ENCODE measurements around the gene GPD1. TPM values are rescaled to one million over a fixed set of nuclear protein-coding genes. Genes with fewer than 3 reads are reported as not detected.

The GPD1 gene
- total RNA-seq, 1 experiment from 2014 or later: 1.6 TPM

DNA sequence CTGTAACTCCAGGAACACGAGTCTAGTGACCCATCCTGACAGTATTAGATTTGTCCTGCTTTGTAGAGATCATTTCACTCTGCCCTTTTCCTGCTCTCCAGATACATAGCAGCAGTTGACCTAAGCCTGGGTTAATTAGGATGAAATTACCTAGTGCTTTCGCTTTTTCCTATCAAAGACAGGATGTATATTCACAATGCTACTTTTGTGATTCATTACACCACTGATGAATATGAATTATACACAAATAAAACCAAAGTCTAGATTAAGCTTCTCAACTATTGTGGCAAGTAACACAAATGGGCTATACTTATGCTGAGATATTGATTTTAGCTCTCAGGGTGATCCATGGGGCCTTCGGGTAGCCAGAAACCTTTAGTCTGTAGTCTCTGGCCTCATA is 45.5 kb downstream of the GPD1 start:
- intact Hi-C loops (cut with micrococcal nuclease): no loop called here
- Histone ChIP-seq H3K9me2 (ENCODE audit: insufficient read depth) (no peaks in the 10 kb centered on the region), H3K9me3 (ENCODE audit: control insufficient read depth in 1 of 2, insufficient read depth in 1 of 2, low read depth in 1 of 2, low read length in 2 of 2) (no peaks in the 10 kb centered on the region), H3K4me2 (ENCODE audit: low read length) (no peak overlapping the region), H3K27me3 (ENCODE audit: insufficient read depth, low read length) (no peaks in the 10 kb centered on the region), H3K4me1 (ENCODE audit: control insufficient read depth in 1 of 2, insufficient read depth in 2 of 2, low read length in 2 of 2) (no peaks in the 10 kb centered on the region), H3K27ac (ENCODE audit: low read depth, low read length) (no peak overlapping the region), H3K79me2 (ENCODE audit: insufficient read depth, low read length) (peaks cover 16% of the 10 kb centered on the region), H3K9ac (ENCODE audit: low read length) (no peak overlapping the region), H3K4me3 (replicated peaks in 1 of 2; ENCODE audit: low read depth in 1 of 2, low read length in 2 of 2) (no peak overlapping the region), H3K36me3 (ENCODE audit: control insufficient read depth in 1 of 2, insufficient read depth in 2 of 2, low read length in 2 of 2) (no peaks in the 10 kb centered on the region), H4K20me1 (ENCODE audit: insufficient read depth) (no peaks in the 10 kb centered on the region), H2AFZ (ENCODE audit: low read depth, low read length, poor library complexity, severe bottlenecking) (no peak overlapping the region)
- CTCF ChIA-PET: no interaction called here
- ATAC-seq: no peak
- TF ChIP-seq TCF7L2 (IDR thresholded peaks at IDR 0.05; ENCODE audit: borderline replicate concordance, extremely low read depth, insufficient read depth, insufficient read length): no peak
- TF ChIP-seq, protein P1, sequence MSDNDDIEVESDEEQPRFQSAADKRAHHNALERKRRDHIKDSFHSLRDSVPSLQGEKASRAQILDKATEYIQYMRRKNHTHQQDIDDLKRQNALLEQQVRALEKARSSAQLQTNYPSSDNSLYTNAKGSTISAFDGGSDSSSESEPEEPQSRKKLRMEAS (IDR thresholded peaks at IDR 0.05): no peak
- no peak for TF ChIP-seq ZNF274 (IDR thresholded peaks at IDR 0.05; ENCODE audit: low read depth, low read length)
- no peak for TF ChIP-seq POLR2A (IDR thresholded peaks at IDR 0.05; ENCODE audit: borderline replicate concordance, extremely low read depth, insufficient read depth, insufficient read length)
- no peak for TF ChIP-seq CTCF (IDR thresholded peaks at IDR 0.05 in 2 of 3, conservative IDR thresholded peaks at IDR 0.05 in 1 of 3; ENCODE audit: borderline replicate concordance in 1 of 3, insufficient read depth in 1 of 3, low read depth in 2 of 3, low read length in 2 of 3)
- TF ChIP-seq POLR2AphosphoS5 (IDR thresholded peaks at IDR 0.05; ENCODE audit: low read depth, low read length): no peak
- TF ChIP-seq SP1 (IDR thresholded peaks at IDR 0.05; ENCODE audit: low read depth): no peak
- TF ChIP-seq EGR1 (IDR thresholded peaks at IDR 0.05; ENCODE audit: low read depth): no peak
- no peak for TF ChIP-seq SRF (IDR thresholded peaks at IDR 0.05; ENCODE audit: low read depth)
- TF ChIP-seq YY1 (IDR thresholded peaks at IDR 0.05; ENCODE audit: extremely low read depth, insufficient replicate concordance, low read depth, low read length): no peak
- DNase-seq (ENCODE audit: low read depth, low spot score): no peak
- POLR2A ChIA-PET: no interaction called here
- RAD21 ChIA-PET (ENCODE audit: low non-redundant PET in 1 of 2, low total read pairs in 2 of 2, uncharacterized antibody in 2 of 2, unreplicated experiment in 2 of 2): no interaction called here
- no TSS peak for BruUV-seq (replicated peaks)

Data from HCT116 (cell line).